Esophagus (tissue), 2 donors: ENCODE results near the gene ZSWIM8. TPM values are rescaled to one million over a fixed set of nuclear protein-coding genes. Genes with fewer than 3 reads are reported as not detected.

Source experiments
- H3K27ac ChIP-seq, 2 donors: one replicate each; pipeline ENCODE4 v1.5.1; 2013; ENCODE audit warnings: low read depth in 2 of 2, mild to moderate bottlenecking in 2 of 2, inconsistent platforms in 1 of 2, low read length in 1 of 2, moderate library complexity in 1 of 2
- H3K27me3 ChIP-seq, 2 donors: one replicate each; pipeline ENCODE4 v1.6.1; 2013; ENCODE audit warnings: low read length in 2 of 2, control low read depth in 1 of 2, mild to moderate bottlenecking in 1 of 2; ENCODE audit not compliant: insufficient read depth in 2 of 2, control insufficient read depth in 1 of 2
- H3K36me3 ChIP-seq, 2 donors: one replicate each; pipeline ENCODE4 v1.6.1; 2013; ENCODE audit warnings: low read length in 1 of 2; ENCODE audit not compliant: control insufficient read depth in 2 of 2, insufficient read depth in 2 of 2
- H3K4me1 ChIP-seq, 2 donors: one replicate each; pipeline ENCODE4 v1.6.1; 2013; ENCODE audit warnings: low read length in 1 of 2; ENCODE audit not compliant: control insufficient read depth in 2 of 2, insufficient read depth in 2 of 2
- H3K4me3 ChIP-seq, 2 donors: one replicate each; pipeline ENCODE4 v1.5.1; 2013; ENCODE audit warnings: low read length in 2 of 2, mild to moderate bottlenecking in 2 of 2, low read depth in 1 of 2, moderate library complexity in 1 of 2
- H3K9me3 ChIP-seq, 2 donors: one replicate each; pipeline ENCODE4 v1.6.1; 2013; ENCODE audit warnings: mild to moderate bottlenecking in 2 of 2, low read depth in 1 of 2, low read length in 1 of 2, moderate library complexity in 1 of 2; ENCODE audit not compliant: control insufficient read depth in 2 of 2, insufficient read depth in 1 of 2
- WGBS, 2 donors: extraction: QIAGEN DNeasy Blood & Tissue Kit; methylation state at CpG; one replicate each; pipeline ENCODE4 v1.1.7; 2013; 5-methylcytosine and 5-hydroxymethylcytosine counted together
- polyA plus RNA-seq, 2 donors: library from polyadenylated mRNA; stranded (reverse); fragments of 200-250 nt; gene quantifications; one replicate each; pipeline ENCODE4 v1.2.3, GENCODE V29; 2013
- donor health status: healthy with polysubstance abuse.
- donor health status: Bipolar disorder and iron deficiency.

ZSWIM8 gene
- polyA plus RNA-seq, 2 donors: 109 to 156 TPM

DNA sequence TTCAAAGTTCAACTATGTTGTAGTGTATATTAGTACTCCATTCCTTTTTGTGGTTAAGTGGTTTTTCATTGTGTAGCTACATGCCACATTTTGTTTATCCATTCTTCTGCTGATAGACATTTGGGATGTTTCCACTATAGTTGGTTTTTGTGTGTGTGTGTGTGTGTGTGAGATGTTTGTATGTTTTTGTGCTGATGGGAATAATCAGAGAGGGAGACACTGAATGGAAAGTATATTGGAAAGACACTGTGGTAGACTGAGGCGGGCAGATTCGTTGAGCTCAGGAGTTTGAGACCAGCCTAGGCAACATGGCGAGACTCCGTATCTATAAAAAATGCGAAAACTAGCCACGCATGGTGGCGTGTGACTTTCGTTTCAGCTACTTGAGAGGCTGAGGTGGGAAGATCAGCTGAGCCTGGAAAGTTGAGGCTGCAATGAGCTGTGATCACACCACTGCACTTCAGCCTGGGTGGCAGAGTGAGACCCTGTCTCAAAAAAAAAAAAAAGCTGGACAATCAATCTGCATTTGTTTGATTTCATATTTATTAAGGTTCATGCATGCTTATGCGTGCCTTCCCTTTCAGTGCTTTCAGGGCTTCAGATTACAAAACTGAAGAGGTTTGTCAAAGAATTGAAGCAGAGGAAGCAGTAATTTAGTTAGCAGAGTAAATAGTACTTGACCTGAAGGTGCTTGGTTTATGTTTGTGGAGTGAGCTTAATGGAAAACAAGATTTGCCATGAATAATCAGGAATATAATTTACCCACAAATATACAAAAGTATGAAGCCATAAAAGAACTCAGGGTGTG is 26.5 kb upstream of the ZSWIM8 start:
- H3K36me3 ChIP-seq: peaks cover 18 to 32% of the 10 kb centered on the region in 2 donors
- H3K27me3 ChIP-seq: no peaks in the 10 kb centered on the region
- H3K4me3 ChIP-seq: no peak overlapping the region
- 84 to 88% methylated on average over 9 of the region's 9 CpGs for WGBS, 2 donors
- no peaks in the 10 kb centered on the region for H3K9me3 ChIP-seq
- H3K4me1 ChIP-seq: no peaks in the 10 kb centered on the region
- H3K27ac ChIP-seq: no peak overlapping the region

DNA sequence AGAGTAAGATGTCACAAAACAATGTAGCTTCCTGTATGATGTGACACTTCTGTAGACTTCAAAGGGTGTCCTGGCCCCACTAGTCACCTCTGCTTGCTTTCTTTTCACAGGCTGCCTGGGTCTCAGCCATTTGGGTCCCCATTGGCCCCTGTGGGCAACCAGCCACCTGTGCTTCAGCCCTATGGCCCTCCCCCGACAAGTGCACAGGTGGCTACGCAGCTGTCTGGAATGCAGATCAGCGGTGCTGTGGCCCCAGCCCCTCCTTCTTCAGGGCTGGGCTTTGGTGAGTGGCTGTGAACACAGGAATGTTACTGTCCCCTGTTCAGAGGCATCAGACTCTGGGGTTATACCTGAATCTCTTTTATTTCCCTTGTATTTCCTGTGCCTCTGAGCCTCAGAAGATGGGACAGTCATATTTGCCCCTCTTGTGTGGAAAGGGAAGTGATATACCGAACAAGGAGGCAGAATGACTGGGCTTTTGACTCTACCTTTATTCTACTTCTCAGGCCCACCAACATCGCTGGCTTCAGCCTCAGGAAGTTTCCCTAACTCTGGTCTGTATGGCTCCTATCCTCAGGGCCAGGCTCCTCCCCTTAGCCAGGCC is 25.8 kb upstream of the ZSWIM8 start:
- H3K27me3 ChIP-seq: no peaks in the 10 kb centered on the region
- H3K27ac ChIP-seq: peak overlapping the region in 1 of 2 donors; percentile 26
- peak overlapping the region in 1 of 2 donors; percentile 5 for H3K4me3 ChIP-seq
- 61 to 79% methylated on average over 5 of the region's 5 CpGs for WGBS, 2 donors
- no peaks in the 10 kb centered on the region for H3K9me3 ChIP-seq
- peaks cover 19 to 36% of the 10 kb centered on the region in 2 donors for H3K36me3 ChIP-seq
- H3K4me1 ChIP-seq: no peaks in the 10 kb centered on the region

DNA sequence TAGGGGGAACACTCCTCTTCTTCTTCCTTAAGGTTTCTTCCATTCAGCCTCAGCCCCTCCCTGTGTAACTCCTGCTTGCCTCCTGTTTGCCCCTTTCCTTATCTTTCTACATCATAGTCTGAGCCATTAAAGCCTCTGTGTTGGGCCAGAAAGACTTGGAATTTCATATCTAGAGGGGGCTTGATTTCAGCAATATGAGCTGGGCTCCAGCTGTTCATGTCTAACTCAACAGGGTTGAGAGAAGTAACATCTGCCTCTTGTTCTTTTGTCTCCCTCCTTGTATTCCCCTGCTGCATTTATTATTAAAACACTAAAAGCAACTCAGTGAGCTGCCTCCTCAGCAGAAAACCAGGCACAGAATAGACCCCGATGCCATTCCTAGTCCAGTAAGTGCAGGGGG is 23.6 kb upstream of the ZSWIM8 start:
- 88 to 89% methylated on average over 1 of the region's 1 CpG for WGBS, 2 donors
- Histone ChIP-seq H3K36me3 (peaks cover 34 to 49% of the 10 kb centered on the region in 2 donors), H3K9me3 (no peaks in the 10 kb centered on the region), H3K4me3 (no peak overlapping the region), H3K27me3 (no peaks in the 10 kb centered on the region), H3K27ac (peak overlapping the region in 1 of 2 donors; percentile 59), H3K4me1 (no peaks in the 10 kb centered on the region)

DNA sequence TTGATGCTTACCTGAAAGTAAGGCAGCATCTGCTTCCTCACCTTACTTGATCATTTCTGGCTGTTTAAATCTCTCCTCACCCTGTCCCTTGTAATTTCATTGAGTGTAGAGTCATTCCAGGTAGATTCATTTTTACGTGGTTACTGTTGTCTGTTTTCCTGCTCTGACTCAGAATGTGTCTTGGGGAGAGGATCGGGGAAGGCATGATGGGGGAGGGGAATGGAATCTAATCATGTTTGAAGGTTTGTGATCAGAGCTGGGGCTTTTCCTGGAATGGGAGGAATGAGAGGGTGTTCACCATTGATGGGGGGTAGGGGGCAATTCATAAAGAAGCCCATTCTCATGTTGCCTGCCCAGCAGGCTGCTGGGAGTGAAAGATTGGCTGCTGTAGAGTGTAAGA is 22.5 kb upstream of the ZSWIM8 start:
- H3K9me3 ChIP-seq: no peaks in the 10 kb centered on the region
- no peak overlapping the region for H3K4me3 ChIP-seq
- 57 to 66% methylated on average over 2 of the region's 2 CpGs for WGBS, 2 donors
- no peaks in the 10 kb centered on the region for H3K27me3 ChIP-seq
- peak overlapping the region in 1 of 2 donors; percentile 38 for H3K27ac ChIP-seq
- H3K36me3 ChIP-seq: peaks cover 38 to 55% of the 10 kb centered on the region in 2 donors
- no peaks in the 10 kb centered on the region for H3K4me1 ChIP-seq

DNA sequence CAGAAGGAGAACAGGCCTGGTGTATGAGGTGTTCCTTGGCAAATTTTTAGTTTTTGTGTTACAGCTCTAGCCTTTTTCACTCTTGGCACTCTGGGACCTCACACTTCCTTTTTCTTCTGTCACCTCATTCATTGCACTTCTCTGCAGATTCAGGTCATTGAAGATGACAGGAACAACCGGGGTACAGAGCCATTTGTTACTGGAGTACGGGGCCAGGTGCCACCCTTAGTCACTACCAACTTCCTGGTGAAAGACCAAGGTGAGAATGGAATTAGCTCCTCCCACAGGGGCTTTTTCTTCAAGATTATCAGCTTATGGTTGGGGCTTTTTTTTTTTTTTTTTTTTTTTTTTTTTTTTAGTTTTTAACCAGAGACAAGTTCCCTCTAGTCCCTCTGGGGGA is 22.1 kb upstream of the ZSWIM8 start:
- Histone ChIP-seq H3K9me3 (no peaks in the 10 kb centered on the region), H3K27me3 (no peaks in the 10 kb centered on the region), H3K4me3 (no peak overlapping the region), H3K27ac (peak overlapping the region in 1 of 2 donors; percentile 38), H3K36me3 (peaks cover 38 to 55% of the 10 kb centered on the region in 2 donors), H3K4me1 (no peaks in the 10 kb centered on the region)
- WGBS, 2 donors: 81 to 87% methylated on average over 2 of the region's 2 CpGs

DNA sequence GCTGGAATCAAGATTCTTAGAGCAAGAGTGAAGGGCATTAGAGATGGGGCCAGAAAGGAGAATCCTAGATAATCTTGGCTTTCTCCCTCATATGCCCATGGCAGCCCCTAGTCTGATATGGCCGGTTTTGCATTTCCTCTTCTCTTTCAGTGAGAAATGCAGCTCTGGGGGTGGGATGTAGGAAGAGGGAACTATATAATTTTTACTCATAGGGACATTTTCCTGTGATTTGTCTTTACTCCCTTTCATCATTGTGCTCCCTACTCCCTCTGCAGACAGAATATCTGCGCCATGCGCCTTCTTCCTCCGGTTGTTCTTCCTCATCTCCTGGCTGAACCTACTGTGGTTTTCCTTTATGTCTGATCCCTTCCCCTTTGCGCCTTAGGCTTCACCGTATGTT is 20.3 kb upstream of the ZSWIM8 start:
- no peaks in the 10 kb centered on the region for H3K4me1 ChIP-seq
- no peaks in the 10 kb centered on the region for H3K9me3 ChIP-seq
- no peak overlapping the region for H3K27ac ChIP-seq
- no peak overlapping the region for H3K4me3 ChIP-seq
- H3K27me3 ChIP-seq: no peaks in the 10 kb centered on the region
- H3K36me3 ChIP-seq: peaks cover 42 to 60% of the 10 kb centered on the region in 2 donors
- WGBS, 2 donors: 95% methylated on average over 6 of the region's 6 CpGs

DNA sequence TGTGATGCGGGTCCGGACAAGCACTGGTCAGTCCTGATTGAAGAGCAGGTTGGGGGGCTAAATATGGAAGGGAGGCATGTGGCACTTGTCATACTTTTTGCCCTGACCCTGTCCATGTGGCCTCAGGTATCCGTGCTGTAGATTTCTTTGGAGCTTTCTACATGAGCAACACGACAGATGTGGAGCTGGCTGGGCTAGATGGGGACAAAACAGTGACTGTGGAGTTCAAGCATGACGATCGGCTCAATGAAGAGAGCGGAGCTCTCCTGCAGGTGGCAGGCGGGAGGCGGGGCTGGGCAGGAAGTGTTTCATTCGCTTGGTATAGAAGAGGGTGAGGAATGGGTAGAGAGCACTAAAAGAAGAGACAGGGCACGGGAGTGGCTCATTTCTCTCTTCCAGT is 16.5 kb upstream of the ZSWIM8 start:
- no peaks in the 10 kb centered on the region for H3K9me3 ChIP-seq
- no peaks in the 10 kb centered on the region for H3K27me3 ChIP-seq
- WGBS, 2 donors: 79 to 80% methylated on average over 11 of the region's 11 CpGs
- H3K4me1 ChIP-seq: peaks cover 0 to 5% of the 10 kb centered on the region in 2 donors
- peaks cover 27 to 44% of the 10 kb centered on the region in 2 donors for H3K36me3 ChIP-seq
- peak overlapping the region in 1 of 2 donors; percentile 46 for H3K27ac ChIP-seq
- H3K4me3 ChIP-seq: no peak overlapping the region

DNA sequence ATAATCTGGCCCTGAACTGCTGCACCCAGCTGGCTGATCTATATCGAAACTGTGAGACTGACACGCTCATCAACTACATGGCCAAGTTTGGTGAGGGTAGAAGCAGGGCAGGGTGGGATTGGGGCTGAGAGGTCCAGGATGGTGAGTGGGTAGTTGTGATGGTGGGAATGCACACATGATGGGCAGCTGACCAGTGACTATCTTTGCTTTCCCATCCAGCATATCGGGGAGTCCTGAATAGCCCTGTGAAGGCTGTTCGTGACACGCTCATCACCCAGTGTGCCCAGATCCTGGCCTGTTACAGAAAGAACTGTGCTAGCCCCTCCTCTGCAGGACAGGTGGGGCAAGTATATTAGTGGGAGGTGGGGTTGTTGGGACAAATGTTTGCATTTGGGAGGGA is 16.0 kb upstream of the ZSWIM8 start:
- WGBS, 2 donors: 91 to 93% methylated on average over 5 of the region's 5 CpGs
- no peak overlapping the region for H3K4me3 ChIP-seq
- peaks cover 0 to 5% of the 10 kb centered on the region in 2 donors for H3K4me1 ChIP-seq
- peak overlapping the region in 1 of 2 donors; percentile 46 for H3K27ac ChIP-seq
- H3K36me3 ChIP-seq: peaks cover 26 to 42% of the 10 kb centered on the region in 2 donors
- no peaks in the 10 kb centered on the region for H3K27me3 ChIP-seq
- H3K9me3 ChIP-seq: no peaks in the 10 kb centered on the region

DNA sequence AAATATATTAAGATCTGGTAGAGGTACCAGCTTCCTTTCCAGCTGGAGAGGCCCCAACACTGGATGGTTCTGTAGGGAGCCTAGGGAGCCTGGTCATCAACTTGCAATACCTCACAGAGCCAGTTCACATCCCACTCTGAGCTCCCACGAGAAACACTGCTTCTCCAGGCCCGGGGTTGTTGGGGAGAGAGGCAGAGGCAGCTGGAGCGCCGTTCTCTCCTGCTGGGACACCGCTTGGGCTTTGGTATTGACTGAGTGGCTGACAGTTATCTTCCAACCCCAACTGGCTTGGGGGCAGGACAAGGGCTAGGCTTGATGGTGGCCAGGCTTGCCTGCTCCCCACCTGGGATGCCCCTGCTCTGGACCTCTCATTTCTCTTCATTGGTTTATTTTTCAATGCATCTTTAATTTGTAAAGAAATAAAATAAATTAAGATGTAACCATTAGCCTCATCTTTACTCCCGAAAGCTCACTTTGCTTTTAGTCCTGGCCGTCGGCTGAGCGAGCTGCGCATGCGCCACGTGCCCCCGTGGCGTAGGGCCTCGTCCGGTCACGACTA is 13.6 kb upstream of the ZSWIM8 start:
- Histone ChIP-seq H3K9me3 (no peaks in the 10 kb centered on the region), H3K4me1 (peaks cover 0 to 5% of the 10 kb centered on the region in 2 donors), H3K27me3 (no peaks in the 10 kb centered on the region), H3K36me3 (peaks cover 16 to 30% of the 10 kb centered on the region in 2 donors), H3K4me3 (peak overlapping the region; percentile 55 to 85), H3K27ac (peak overlapping the region; percentile 95 to 98)
- 16 to 17% methylated on average over 17 of the region's 17 CpGs for WGBS, 2 donors
